ENCODE results near the gene GMPR2.

The GMPR2 gene

GRCh38 chr14:24206260-24207103, 26.2 kb upstream of the GMPR2 start:
- Mint-ChIP-seq H3K36me3 (ENCODE audit: low read depth) (peaks cover 80% of the 10 kb centered on the region), H3K27me3 (ENCODE audit: low read depth) (no peaks in the 10 kb centered on the region), H3K4me1 (no peaks in the 10 kb centered on the region), H3K27ac (no peak overlapping the region), H3K4me3 (no peak overlapping the region), H3K9me3 (peaks cover 7% of the 10 kb centered on the region)
- no peak for TF ChIP-seq CTCF (IDR thresholded peaks at IDR 0.05; ENCODE audit: unreplicated experiment in 3 of 3)

GRCh38 chr14:24207104-24207551, 25.6 kb upstream of the GMPR2 start:
- no peak overlapping the region for H3K4me3 Mint-ChIP-seq
- no peaks in the 10 kb centered on the region for H3K27me3 Mint-ChIP-seq (ENCODE audit: low read depth)
- no peaks in the 10 kb centered on the region for H3K4me1 Mint-ChIP-seq
- H3K9me3 Mint-ChIP-seq: peaks cover 7% of the 10 kb centered on the region
- H3K27ac Mint-ChIP-seq: no peak overlapping the region
- H3K36me3 Mint-ChIP-seq (ENCODE audit: low read depth): peaks cover 77% of the 10 kb centered on the region
- no peak for TF ChIP-seq CTCF (IDR thresholded peaks at IDR 0.05; ENCODE audit: unreplicated experiment in 3 of 3)

GRCh38 chr14:24207625-24208024, 25.1 kb upstream of the GMPR2 start:
- H3K4me1 Mint-ChIP-seq: no peaks in the 10 kb centered on the region

GRCh38 chr14:24211311-24211710, 21.4 kb upstream of the GMPR2 start:
- peaks cover 27% of the 10 kb centered on the region for H3K4me1 Mint-ChIP-seq
- no peak for TF ChIP-seq CTCF (IDR thresholded peaks at IDR 0.05; ENCODE audit: unreplicated experiment in 3 of 3)
- no peaks in the 10 kb centered on the region for H3K9me3 Mint-ChIP-seq
- peak overlapping the region; percentile 89 to 90 (median 89) for H3K4me3 Mint-ChIP-seq
- H3K27ac Mint-ChIP-seq: peak overlapping the region; percentile 92 to 99 (median 98)
- peaks cover 48% of the 10 kb centered on the region for H3K36me3 Mint-ChIP-seq (ENCODE audit: low read depth)
- H3K27me3 Mint-ChIP-seq (ENCODE audit: low read depth): no peaks in the 10 kb centered on the region

More at GRCh38 chr14:24207625-24208024, 25.1 kb upstream of the GMPR2 start:
- no peak for TF ChIP-seq CTCF (IDR thresholded peaks at IDR 0.05; ENCODE audit: unreplicated experiment in 3 of 3)
- H3K9me3 Mint-ChIP-seq: peaks cover 6% of the 10 kb centered on the region
- no peak overlapping the region for H3K27ac Mint-ChIP-seq
- no peaks in the 10 kb centered on the region for H3K27me3 Mint-ChIP-seq (ENCODE audit: low read depth)
- no peak overlapping the region for H3K4me3 Mint-ChIP-seq
- peaks cover 72% of the 10 kb centered on the region for H3K36me3 Mint-ChIP-seq (ENCODE audit: low read depth)

GRCh38 chr14:24212924-24213865, 19.5 kb upstream of the GMPR2 start, which contains the start of gene CHMP4A:
Gene CHMP4A, minus strand, starts transcription at chr14:24213488. Its CDS starts 49 bp downstream, at chr14:24213439.
- Mint-ChIP-seq H3K4me3 (peak within 1 kb of the TSS; percentile 89 to 90 (median 89)), H3K27ac (peak within 1 kb of the TSS; percentile 92 to 99 (median 98)), H3K36me3 (ENCODE audit: low read depth) (peaks cover 35% of the 10 kb centered on the region), H3K9me3 (no peaks in the 10 kb centered on the region), H3K4me1 (peaks cover 28% of the 10 kb centered on the region), H3K27me3 (ENCODE audit: low read depth) (no peaks in the 10 kb centered on the region)
- TF ChIP-seq CTCF (IDR thresholded peaks at IDR 0.05; ENCODE audit: unreplicated experiment in 3 of 3): peak in 1 of 3 experiments; percentile 21

All from nephron (organoid).